Body of pancreas (tissue), 4 donors: ENCODE data around the gene C11orf24.
A peak's percentile ranks its signal among the peaks of the same experiment; 100 is the strongest.

Experiments
- POLR2A ChIP-seq, 3 donors: fragments of 450-650 bp; IDR thresholded peaks; one replicate each; pipeline ENCODE4 v1.6.1; 2016; ENCODE audit warnings: antibody characterized with exemption in 3 of 3, mild to moderate bottlenecking in 2 of 3
- TF ChIP-seq, protein P1 (sequence below), 7 experiments: fragments of 450-650 bp in 4 of 7; fragments of 200-600 bp in 3 of 7; sonication (generic) in 3 of 7; IDR thresholded peaks; one replicate each; pipeline ENCODE4 v1.5.1; 2016 to 2019; ENCODE audit warnings: antibody characterized with exemption in 7 of 7

DNA sequence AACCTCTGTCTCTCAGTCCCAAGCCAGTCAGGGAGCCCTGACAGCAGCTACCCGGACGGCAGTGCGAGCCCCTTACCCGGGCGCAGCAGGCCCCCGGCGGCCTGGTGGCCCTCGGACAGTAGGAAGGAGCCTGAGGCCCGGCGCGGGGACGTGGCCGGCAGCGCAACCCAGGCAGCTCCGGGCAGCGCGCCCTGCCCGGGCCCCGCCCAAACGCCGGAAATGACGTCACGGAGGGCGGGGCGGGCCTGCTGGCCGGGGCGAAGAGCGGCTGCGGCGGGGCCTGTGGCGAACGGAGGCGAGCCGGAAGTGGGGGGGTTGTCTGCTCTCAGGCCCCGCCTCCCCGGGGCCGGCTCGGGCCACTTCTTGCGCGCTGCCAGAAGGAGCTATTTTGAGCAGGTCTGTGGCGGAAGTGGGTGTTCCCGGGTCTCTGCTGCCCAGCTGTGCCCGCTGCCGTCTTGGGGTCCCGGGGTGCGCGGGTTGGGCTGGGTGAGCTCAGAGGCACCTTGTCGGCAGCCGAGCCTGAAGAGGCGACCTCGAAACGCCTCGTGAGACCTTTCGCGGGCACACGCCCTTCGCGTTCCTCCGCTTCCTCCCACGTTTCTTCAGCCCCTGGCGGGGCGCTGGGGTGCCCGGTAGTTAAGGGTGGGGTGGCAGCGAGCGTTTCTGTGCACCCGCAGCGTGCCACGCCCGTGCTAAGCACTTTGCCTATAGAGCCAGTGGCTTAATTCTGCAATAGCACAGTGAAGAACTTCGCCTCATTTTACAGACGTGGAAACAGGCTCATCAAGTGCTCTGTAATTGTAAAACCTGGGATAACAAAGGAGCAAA, at the start of gene C11orf24:
- TF ChIP-seq, protein P1, sequence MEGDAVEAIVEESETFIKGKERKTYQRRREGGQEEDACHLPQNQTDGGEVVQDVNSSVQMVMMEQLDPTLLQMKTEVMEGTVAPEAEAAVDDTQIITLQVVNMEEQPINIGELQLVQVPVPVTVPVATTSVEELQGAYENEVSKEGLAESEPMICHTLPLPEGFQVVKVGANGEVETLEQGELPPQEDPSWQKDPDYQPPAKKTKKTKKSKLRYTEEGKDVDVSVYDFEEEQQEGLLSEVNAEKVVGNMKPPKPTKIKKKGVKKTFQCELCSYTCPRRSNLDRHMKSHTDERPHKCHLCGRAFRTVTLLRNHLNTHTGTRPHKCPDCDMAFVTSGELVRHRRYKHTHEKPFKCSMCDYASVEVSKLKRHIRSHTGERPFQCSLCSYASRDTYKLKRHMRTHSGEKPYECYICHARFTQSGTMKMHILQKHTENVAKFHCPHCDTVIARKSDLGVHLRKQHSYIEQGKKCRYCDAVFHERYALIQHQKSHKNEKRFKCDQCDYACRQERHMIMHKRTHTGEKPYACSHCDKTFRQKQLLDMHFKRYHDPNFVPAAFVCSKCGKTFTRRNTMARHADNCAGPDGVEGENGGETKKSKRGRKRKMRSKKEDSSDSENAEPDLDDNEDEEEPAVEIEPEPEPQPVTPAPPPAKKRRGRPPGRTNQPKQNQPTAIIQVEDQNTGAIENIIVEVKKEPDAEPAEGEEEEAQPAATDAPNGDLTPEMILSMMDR (IDR thresholded peaks at IDR 0.05), result peak in 1 of 7 experiments; percentile 4
- peak; percentile 79 to 90 (median 90) for TF ChIP-seq POLR2A (IDR thresholded peaks at IDR 0.05)
